Mucosa of descending colon (tissue), 3 donors: Measurements from ENCODE around the gene PLCD1. TPM values are rescaled to one million over a fixed set of nuclear protein-coding genes. Genes with fewer than 3 reads are reported as not detected.

Experiments used
- ATAC-seq: fragments of 200-7000 bp; cut with Tn5 transposase; one replicate; pipeline ENCODE4 v1.9.1; 2020; ENCODE audit warnings: mild to moderate bottlenecking, moderate library complexity
- DNase-seq, 3 donors: peaks; one replicate each; pipeline ENCODE4 v3.0.0-alpha.2; 2020
- H3K36me3 ChIP-seq: fragments of 200-600 bp; one replicate; pipeline ENCODE4 v1.8.0; 2021; ENCODE audit warnings: low read depth, mild to moderate bottlenecking
- H3K4me1 ChIP-seq: fragments of 200-600 bp; one replicate; pipeline ENCODE4 v1.8.0; 2021; ENCODE audit warnings: low read depth, mild to moderate bottlenecking
- H3K4me3 ChIP-seq: fragments of 200-600 bp; one replicate; pipeline ENCODE4 v1.8.0; 2021; ENCODE audit warnings: mild to moderate bottlenecking
- H3K9me3 ChIP-seq: fragments of 200-600 bp; one replicate; pipeline ENCODE4 v1.8.0; 2021; ENCODE audit warnings: mild to moderate bottlenecking
- CTCF ChIP-seq: fragments of 200-600 bp; IDR thresholded peaks from one replicate; pipeline ENCODE4 v1.8.0; 2022; ENCODE audit warnings: antibody characterized with exemption, mild to moderate bottlenecking
- intact Hi-C, 2 donors: fragments of 100-400 bp; cut with DNase I in 1 of 2; cut with micrococcal nuclease in 1 of 2; formaldehyde crosslinking; loops; one replicate each; pipeline versions ENCODE4 v1.11.0 to v1.11.1; 2022; cut with DNase I, micrococcal nuclease
- total RNA-seq, 3 donors: library from RNA; stranded (reverse); fragmentation: NEBNext Ultra II Directional in 2 of 3; extraction: Animal tissue kit (Norgen Biotek cat#: 25700) in 2 of 3; gene quantifications; one replicate each; pipeline versions ENCODE4 v1.2.1 to v1.2.4, GENCODE V29; 2021 to 2023
- donor health status: DM: no; HTN: no; CAD: no; lungs with moderate emphysema.
- donor health status: DM: no; HTN: no; CAD: no.
- donor health status: DM: no; HTN: yes; CAD: no.

PLCD1 gene
- total RNA-seq, 3 donors from 2014 or later: 38.2 to 113 (median 66.5) TPM

- no peak overlapping the region for H3K4me3 ChIP-seq
- H3K36me3 ChIP-seq: no peaks in the 10 kb centered on the region
- TF ChIP-seq CTCF: no peak
- DNase-seq (peak in 1 of 3 donors; percentile 24), ATAC-seq (no peak)
- intact Hi-C loops: no loop called here
- peaks cover 29% of the 10 kb centered on the region for H3K4me1 ChIP-seq
- H3K9me3 ChIP-seq: no peaks in the 10 kb centered on the region
Observed at GRCh38 chr3:38016847-38017444, 12.5 kb downstream of the PLCD1 start.

DNA sequence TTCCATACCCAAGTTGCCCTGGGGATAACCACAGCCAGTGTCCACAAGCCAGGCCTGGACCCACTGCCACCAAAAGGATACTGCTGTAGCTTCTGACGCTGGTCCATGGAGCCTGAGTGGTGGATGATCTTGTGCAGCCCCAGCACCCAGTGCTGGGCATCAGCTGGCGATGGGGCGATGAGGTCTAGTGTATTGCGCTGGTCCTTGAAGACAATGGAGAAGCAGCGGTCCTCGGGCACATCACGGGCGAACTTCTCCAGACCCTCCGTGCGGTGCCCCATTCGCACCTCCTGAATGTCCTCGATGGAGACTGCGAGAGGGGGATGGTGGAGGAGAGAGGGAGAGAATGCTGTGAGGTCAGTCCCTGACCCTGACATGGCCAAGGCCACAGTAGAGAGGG, 13.0 kb downstream of the PLCD1 start:
- Histone ChIP-seq H3K9me3 (no peaks in the 10 kb centered on the region), H3K36me3 (no peaks in the 10 kb centered on the region), H3K4me3 (no peak overlapping the region), H3K4me1 (peaks cover 29% of the 10 kb centered on the region)
- intact Hi-C loops: no loop called here
- no peak for TF ChIP-seq CTCF
- DNase-seq (peak in 2 of 3 donors; percentile 28 to 52), ATAC-seq (no peak)

- Histone ChIP-seq H3K4me1 (peaks cover 29% of the 10 kb centered on the region), H3K9me3 (no peaks in the 10 kb centered on the region), H3K36me3 (no peaks in the 10 kb centered on the region), H3K4me3 (no peak overlapping the region)
- DNase-seq: peak in 1 of 3 donors; percentile 31
- ATAC-seq: no peak
- intact Hi-C loops: no loop called here
- TF ChIP-seq CTCF: no peak
Observed at GRCh38 chr3:38015984-38016383, 13.5 kb downstream of the PLCD1 start.

DNA sequence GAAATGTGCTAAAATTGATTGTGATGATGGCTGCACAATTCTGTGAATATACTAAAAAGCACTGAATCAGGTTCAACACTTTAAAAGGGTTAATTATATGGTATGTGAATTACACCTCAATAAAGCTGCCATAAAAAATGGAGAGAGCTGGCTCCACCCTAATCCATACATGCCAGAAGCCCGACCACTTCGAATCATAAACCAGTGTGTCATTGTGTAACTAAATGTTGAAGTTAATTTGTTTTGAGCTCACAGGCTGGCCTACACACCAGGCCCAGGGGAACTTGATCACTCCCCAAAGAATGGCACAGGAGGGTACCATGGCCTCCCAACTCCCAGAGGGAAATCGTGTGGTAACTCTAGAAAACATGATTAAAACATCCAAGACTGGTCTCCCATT, 14.0 kb downstream of the PLCD1 start:
- ATAC-seq (peak; percentile 87), DNase-seq (peak; percentile 28 to 67 (median 33))
- Histone ChIP-seq H3K4me3 (no peak overlapping the region), H3K36me3 (no peaks in the 10 kb centered on the region), H3K9me3 (no peaks in the 10 kb centered on the region), H3K4me1 (peaks cover 29% of the 10 kb centered on the region)
- intact Hi-C loops: no loop called here
- TF ChIP-seq CTCF: no peak

GRCh38 chr3:38011111-38011510, 18.3 kb downstream of the PLCD1 start:
- intact Hi-C loops: no loop called here
- ATAC-seq: no peak
- Histone ChIP-seq H3K36me3 (no peaks in the 10 kb centered on the region), H3K4me3 (no peak overlapping the region), H3K4me1 (peaks cover 21% of the 10 kb centered on the region), H3K9me3 (no peaks in the 10 kb centered on the region)
- TF ChIP-seq CTCF: no peak
- DNase-seq: peak in 2 of 3 donors; percentile 31 to 53
